ENCODE data around the gene IL1RL1. TPM values are rescaled to one million over a fixed set of nuclear protein-coding genes. Genes with fewer than 3 reads are reported as not detected.

IL1RL1 gene
- total RNA-seq, 2 donors from 2014 or later: 15.8 to 16.2 TPM

DNA sequence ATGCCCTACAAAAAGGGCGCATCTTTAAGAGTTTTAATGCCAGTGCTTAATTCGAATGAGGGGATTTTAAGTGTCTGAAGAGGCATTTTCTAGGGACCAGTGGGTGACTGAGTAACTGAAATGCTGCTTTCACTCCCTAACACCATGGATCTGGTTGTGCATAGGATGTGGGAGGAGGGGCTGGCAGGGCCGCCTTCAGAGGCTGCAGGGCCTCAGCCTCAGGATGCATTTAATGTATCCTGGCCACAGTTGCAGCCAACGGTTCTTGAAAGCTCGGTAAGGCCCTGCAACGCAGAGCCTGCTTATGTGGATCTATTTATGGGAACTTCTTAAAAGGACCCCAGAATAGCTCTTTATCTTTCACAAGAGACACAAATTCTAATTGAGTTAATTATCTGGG is 85.8 kb downstream of the IL1RL1 start:
- no peak for DNase-seq (ENCODE audit: low spot score)
- intact Hi-C loops (cut with DNase I): no loop called here

DNA sequence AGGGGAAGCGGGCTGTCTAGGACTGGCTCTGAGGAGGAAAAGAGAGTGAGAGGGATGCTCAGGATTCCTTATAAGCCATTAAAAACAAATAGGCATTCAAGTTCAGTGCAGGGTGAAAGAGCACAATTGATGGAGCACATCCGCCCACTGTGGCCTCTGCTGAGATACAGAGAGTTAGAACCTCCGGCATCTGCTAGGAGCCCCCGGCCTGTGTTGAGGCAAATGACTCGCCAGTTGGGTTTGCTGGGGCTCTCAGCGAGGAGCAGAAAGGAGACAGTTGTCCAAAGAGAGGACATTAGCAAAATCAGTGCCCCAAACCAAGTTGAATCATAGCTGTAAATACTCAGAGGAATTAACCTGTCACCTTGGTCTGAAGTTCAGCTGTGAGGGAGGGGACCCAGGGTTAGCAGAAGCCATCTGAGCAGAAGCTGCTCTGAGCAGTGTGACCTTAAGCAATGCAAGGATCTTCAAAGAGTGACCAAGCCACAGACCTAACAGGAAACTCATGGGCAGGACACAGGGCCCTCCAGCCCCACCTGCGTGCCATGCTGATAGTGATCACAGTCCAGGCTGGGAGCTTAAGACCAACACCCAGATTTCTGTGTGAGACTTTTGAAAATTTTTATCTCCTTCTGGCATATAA is 88.3 kb downstream of the IL1RL1 start:
- no peak for DNase-seq (ENCODE audit: low spot score)
- intact Hi-C loops (cut with DNase I): no loop called here

DNA sequence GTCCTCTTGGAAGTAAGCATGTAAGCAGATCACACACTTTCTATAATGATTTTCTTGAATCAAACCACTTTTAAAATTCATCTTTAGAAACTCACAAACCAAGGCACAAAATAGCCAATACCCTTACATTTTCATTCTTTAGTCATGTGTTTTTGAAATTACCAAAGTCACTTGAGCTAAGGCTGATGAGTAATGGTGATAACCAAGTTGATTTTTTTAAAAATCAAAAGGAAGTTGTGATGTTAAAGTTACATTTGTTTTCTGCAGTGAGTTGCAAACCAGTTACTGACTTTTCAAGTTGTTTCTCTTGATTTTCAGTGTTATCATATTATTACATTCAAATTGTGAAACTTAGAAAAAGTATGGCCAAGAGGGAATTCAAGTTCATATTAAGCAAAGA is 90.1 kb downstream of the IL1RL1 start:
- intact Hi-C loops (cut with DNase I): no loop called here
- DNase-seq (ENCODE audit: low spot score): no peak

Other genes with a start within 250 kb of the IL1RL1 start
- gene IL1R1, start 168.8 kb upstream of the IL1RL1 start, total RNA-seq: 100 to 1,000 TPM; 147 to 189 TPM
- gene IL1RL2, start 124.5 kb upstream of the IL1RL1 start, total RNA-seq: under 1 TPM; 0.24 to 0.46 TPM
- 1 to 10 TPM; 5.1 to 7.4 TPM for gene IL18R1, start 44.2 kb downstream of the IL1RL1 start, total RNA-seq
- gene IL18RAP, start 111.6 kb downstream of the IL1RL1 start, total RNA-seq: 1 to 10 TPM; 1.9 to 4.1 TPM
- under 1 TPM in 1 of 2 donors, not detected in 1; 0.14 TPM for gene SLC9A4, start 161.7 kb downstream of the IL1RL1 start, total RNA-seq